Peyer's patch (tissue), 4 donors: Measurements from ENCODE around the gene LRCOL1. TPM values are rescaled to one million over a fixed set of nuclear protein-coding genes. Genes with fewer than 3 reads are reported as not detected.

Experiments used
- DNase-seq, 3 donors: peaks; one replicate each; pipeline ENCODE4 v3.0.0-alpha.2; 2017 to 2019
- H3K27ac ChIP-seq, 4 donors: fragments of 200-600 bp; sonication (generic); one replicate each; pipeline ENCODE4 v1.5.1; 2016 to 2019
- H3K27me3 ChIP-seq, 2 donors: fragments of 200-600 bp; sonication (generic); one replicate each; pipeline ENCODE4 v1.5.1; 2019
- H3K36me3 ChIP-seq, 3 donors: fragments of 200-600 bp; sonication (generic); one replicate each; pipeline ENCODE4 v1.5.1; 2016 to 2019
- H3K4me1 ChIP-seq, 4 donors: fragments of 200-600 bp; sonication (generic); one replicate each; pipeline ENCODE4 v1.5.1; 2016 to 2019
- H3K4me3 ChIP-seq, 4 donors: fragments of 200-600 bp; sonication (generic); 1 replicate in 3 of 4; 2 replicates in 1 of 4; pipeline ENCODE4 v1.5.1; 2016 to 2019; ENCODE audit warnings: mild to moderate bottlenecking in 1 of 4
- H3K9me3 ChIP-seq, 4 donors: fragments of 200-600 bp; sonication (generic); one replicate each; pipeline ENCODE4 v1.5.1; 2016 to 2019; ENCODE audit warnings: mild to moderate bottlenecking in 1 of 4
- CTCF ChIP-seq, 6 experiments: fragments of 450-650 bp in 4 of 6; fragments of 200-600 bp in 2 of 6; sonication (generic) in 1 of 6; IDR thresholded peaks; one replicate each; pipeline ENCODE4 v1.5.1; 2017 to 2019; ENCODE audit warnings: antibody characterized with exemption in 6 of 6, mild to moderate bottlenecking in 3 of 6, moderate library complexity in 1 of 6
- POLR2A ChIP-seq, 2 donors: fragments of 450-650 bp; IDR thresholded peaks; one replicate each; pipeline ENCODE4 v1.5.1; 2017; ENCODE audit warnings: antibody characterized with exemption in 2 of 2, mild to moderate bottlenecking in 2 of 2, moderate library complexity in 2 of 2
- total RNA-seq, 4 donors: library from RNA; depleted of rRNA; stranded (reverse); fragments of >200 nt; gene quantifications; one replicate each; pipeline ENCODE4 v1.1.0, GENCODE V29; 2016

The LRCOL1 gene
- total RNA-seq, 4 donors from 2014 or later, result not detected

GRCh38 chr12:132646850-132647249 is 36.5 kb upstream of the LRCOL1 start:
- H3K27ac ChIP-seq, result no peak overlapping the region
- H3K4me1 ChIP-seq, result no peaks in the 10 kb centered on the region
- peaks cover 0 to 75% (median 0%) of the 10 kb centered on the region in 3 donors for H3K36me3 ChIP-seq
- no peaks in the 10 kb centered on the region for H3K9me3 ChIP-seq
- no peak for DNase-seq
- no peak overlapping the region for H3K4me3 ChIP-seq
- no peaks in the 10 kb centered on the region for H3K27me3 ChIP-seq
- TF ChIP-seq CTCF (IDR thresholded peaks at IDR 0.05) (no peak), POLR2A (IDR thresholded peaks at IDR 0.05) (no peak)

- no peak for DNase-seq
- Histone ChIP-seq H3K4me1 (no peaks in the 10 kb centered on the region), H3K27me3 (no peaks in the 10 kb centered on the region), H3K9me3 (no peaks in the 10 kb centered on the region), H3K4me3 (no peak overlapping the region), H3K27ac (no peak overlapping the region), H3K36me3 (peaks cover 0 to 60% (median 0%) of the 10 kb centered on the region in 3 donors)
- no peak for TF ChIP-seq CTCF (IDR thresholded peaks at IDR 0.05)
- TF ChIP-seq POLR2A (IDR thresholded peaks at IDR 0.05), result no peak
Observed at GRCh38 chr12:132642846-132643835, 32.8 kb upstream of the LRCOL1 start.

- no peaks in the 10 kb centered on the region for H3K9me3 ChIP-seq
- H3K36me3 ChIP-seq, result peaks cover 0 to 62% (median 0%) of the 10 kb centered on the region in 3 donors
- no peak overlapping the region for H3K27ac ChIP-seq
- TF ChIP-seq CTCF (IDR thresholded peaks at IDR 0.05), result no peak
- TF ChIP-seq POLR2A (IDR thresholded peaks at IDR 0.05), result no peak
- DNase-seq, result no peak
- H3K4me1 ChIP-seq, result no peaks in the 10 kb centered on the region
- H3K27me3 ChIP-seq, result no peaks in the 10 kb centered on the region
- no peak overlapping the region for H3K4me3 ChIP-seq
Observed at GRCh38 chr12:132641811-132642650, 31.6 kb upstream of the LRCOL1 start.

GRCh38 chr12:132640936-132641335 is 30.6 kb upstream of the LRCOL1 start:
- H3K27me3 ChIP-seq, result no peaks in the 10 kb centered on the region
- H3K4me1 ChIP-seq, result no peaks in the 10 kb centered on the region
- peaks cover 0 to 58% (median 0%) of the 10 kb centered on the region in 3 donors for H3K36me3 ChIP-seq
- DNase-seq, result no peak
- H3K9me3 ChIP-seq, result no peaks in the 10 kb centered on the region
- H3K4me3 ChIP-seq, result no peak overlapping the region
- no peak overlapping the region for H3K27ac ChIP-seq
- TF ChIP-seq POLR2A (IDR thresholded peaks at IDR 0.05), result no peak
- TF ChIP-seq CTCF (IDR thresholded peaks at IDR 0.05), result no peak

GRCh38 chr12:132639956-132640520 is 29.7 kb upstream of the LRCOL1 start:
- H3K9me3 ChIP-seq, result no peaks in the 10 kb centered on the region
- no peaks in the 10 kb centered on the region for H3K27me3 ChIP-seq
- TF ChIP-seq POLR2A (IDR thresholded peaks at IDR 0.05) (no peak), CTCF (IDR thresholded peaks at IDR 0.05) (no peak)
- H3K4me3 ChIP-seq, result no peak overlapping the region
- H3K27ac ChIP-seq, result no peak overlapping the region
- no peak for DNase-seq
- H3K36me3 ChIP-seq, result peaks cover 0 to 65% (median 0%) of the 10 kb centered on the region in 3 donors
- H3K4me1 ChIP-seq, result no peaks in the 10 kb centered on the region
